Uterus (tissue), 2 donors: ENCODE measurements around the gene MOB3A.

Experiments used
- CTCF ChIP-seq, 4 experiments: fragments of 200-600 bp in 2 of 4; fragments of 450-650 bp in 2 of 4; sonication (generic) in 2 of 4; IDR thresholded peaks; one replicate each; pipeline ENCODE4 v1.5.1; 2016 to 2019; ENCODE audit warnings: antibody characterized with exemption in 4 of 4, mild to moderate bottlenecking in 2 of 4, moderate library complexity in 1 of 4
- POLR2A ChIP-seq, 2 donors: fragments of 450-650 bp; IDR thresholded peaks; one replicate each; pipeline ENCODE4 v1.6.1; 2016; ENCODE audit warnings: antibody characterized with exemption in 2 of 2, mild to moderate bottlenecking in 1 of 2, moderate library complexity in 1 of 2

DNA sequence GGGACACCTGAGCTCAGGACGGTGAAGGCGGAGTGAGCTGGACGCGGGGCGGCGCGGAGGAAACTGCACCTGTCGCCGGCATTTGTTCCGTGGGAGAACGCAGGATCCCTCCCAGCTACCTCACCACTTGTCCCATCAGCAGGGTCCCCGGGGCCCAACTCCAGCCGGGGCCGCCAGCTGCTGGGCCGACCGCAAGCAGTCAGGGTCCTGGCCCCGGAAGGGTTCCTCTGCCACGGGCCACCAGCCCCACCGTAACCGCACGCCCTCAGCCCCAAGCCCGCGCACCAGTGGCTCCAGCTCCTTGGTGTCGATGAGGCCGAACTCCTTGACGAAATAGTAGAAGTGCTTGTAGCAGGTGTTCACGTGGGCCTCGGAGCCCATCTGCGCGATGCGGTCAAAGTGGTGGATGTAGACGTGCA is 19.6 kb downstream of the MOB3A start:
- TF ChIP-seq CTCF (IDR thresholded peaks at IDR 0.05) (no peak), POLR2A (IDR thresholded peaks at IDR 0.05) (no peak)
